Breast epithelium (tissue), 4 donors: ENCODE data around the gene CCL14. TPM values are rescaled to one million over a fixed set of nuclear protein-coding genes. Genes with fewer than 3 reads are reported as not detected.
A peak's percentile ranks its signal among the peaks of the same experiment; 100 is the strongest.

Source experiments
- DNase-seq, 2 donors: peaks; one replicate each; pipeline ENCODE4 v3.0.0-alpha.2; 2019; ENCODE audit warnings: low spot score in 2 of 2
- H3K27ac ChIP-seq, 2 donors: fragments of 200-600 bp; sonication (generic) in 1 of 2; one replicate each; pipeline ENCODE4 v1.5.1; 2016 to 2019; ENCODE audit warnings: mild to moderate bottlenecking in 1 of 2
- H3K27me3 ChIP-seq, 2 donors: fragments of 200-600 bp; sonication (generic) in 1 of 2; one replicate each; pipeline versions ENCODE4 v1.5.1 to v1.6.0; 2017 to 2019; ENCODE audit warnings: control low read depth in 1 of 2, mild to moderate bottlenecking in 1 of 2
- H3K36me3 ChIP-seq: fragments of 200-600 bp; one replicate; pipeline ENCODE4 v1.5.1; 2019
- H3K4me1 ChIP-seq, 2 donors: fragments of 200-600 bp; sonication (generic); one replicate each; pipeline ENCODE4 v1.5.1; 2016 to 2019; ENCODE audit warnings: control low read depth in 1 of 2
- H3K4me3 ChIP-seq, 3 donors: fragments of 200-600 bp; sonication (generic); 1 replicate in 2 of 3; 2 replicates in 1 of 3; pipeline ENCODE4 v1.5.1; 2016 to 2019; ENCODE audit warnings: mild to moderate bottlenecking in 3 of 3, moderate library complexity in 2 of 3
- H3K9me3 ChIP-seq, 2 donors: fragments of 200-600 bp; sonication (generic) in 1 of 2; one replicate each; pipeline ENCODE4 v1.5.1; 2016 to 2019; ENCODE audit warnings: control low read depth in 1 of 2
- CTCF ChIP-seq, 3 donors: fragments of 450-650 bp; IDR thresholded peaks; one replicate each; pipeline ENCODE4 v1.5.1; 2016 to 2017; ENCODE audit warnings: antibody characterized with exemption in 3 of 3, mild to moderate bottlenecking in 3 of 3, moderate library complexity in 3 of 3
- POLR2A ChIP-seq: fragments of 450-650 bp; IDR thresholded peaks from one replicate; pipeline ENCODE4 v1.6.1; 2016; ENCODE audit warnings: antibody characterized with exemption, mild to moderate bottlenecking, moderate library complexity
- POLR2AphosphoS5 ChIP-seq, 3 donors: sonication (generic); formaldehyde crosslinking; IDR thresholded peaks; one replicate each; pipeline ENCODE4 v1.6.1; 2017; ENCODE audit warnings: antibody characterized with exemption in 3 of 3
- intact Hi-C: fragments of 100-400 bp; cut with DNase I; formaldehyde crosslinking; loops from one replicate; pipeline ENCODE4 v1.15.1; 2023; ENCODE audit warnings: low total_unique reads
- total RNA-seq, 3 donors: library from RNA; depleted of rRNA; stranded (reverse); fragments of >200 nt; gene quantifications; one replicate each; pipeline ENCODE4 v1.1.0, GENCODE V29; 2016

Gene CCL14
- 10 to 100 TPM; 12.4 to 54.1 (median 31.5) TPM for total RNA-seq

- H3K36me3 ChIP-seq, result no peaks in the 10 kb centered on the region
- no peak for DNase-seq
- H3K9me3 ChIP-seq, result no peaks in the 10 kb centered on the region
- H3K4me3 ChIP-seq, result peak within 1 kb of the TSS; percentile 22 to 45 (median 28)
- TF ChIP-seq POLR2A, result no peak
- no peak for TF ChIP-seq POLR2AphosphoS5 (IDR thresholded peaks at IDR 0.05)
- no peak for TF ChIP-seq CTCF (IDR thresholded peaks at IDR 0.05)
- peak within 1 kb of the TSS; percentile 2 to 81 for H3K27ac ChIP-seq
- no peaks in the 10 kb centered on the region for H3K27me3 ChIP-seq
- no peaks in the 10 kb centered on the region for H3K4me1 ChIP-seq
- intact Hi-C loops, result no loop called here
Measured at GRCh38 chr17:35986643-35987042, at the start of gene CCL14. Gene CCL14, minus strand, starts transcription at chr17:35986729. Its CDS starts 80 bp downstream, at chr17:35986649.

GRCh38 chr17:36036235-36036634 is 49.7 kb upstream of the CCL14 start:
- H3K4me3 ChIP-seq, result no peak overlapping the region
- no peaks in the 10 kb centered on the region for H3K27me3 ChIP-seq
- intact Hi-C loops, result no loop called here
- no peak for DNase-seq
- no peaks in the 10 kb centered on the region for H3K36me3 ChIP-seq
- H3K4me1 ChIP-seq, result no peaks in the 10 kb centered on the region
- no peaks in the 10 kb centered on the region for H3K9me3 ChIP-seq
- H3K27ac ChIP-seq, result no peak overlapping the region
- TF ChIP-seq CTCF (IDR thresholded peaks at IDR 0.05) (no peak), POLR2A (no peak), POLR2AphosphoS5 (IDR thresholded peaks at IDR 0.05) (no peak)

- Histone ChIP-seq H3K4me1 (no peaks in the 10 kb centered on the region), H3K4me3 (no peak overlapping the region), H3K27me3 (no peaks in the 10 kb centered on the region), H3K9me3 (no peaks in the 10 kb centered on the region), H3K27ac (no peak overlapping the region), H3K36me3 (no peaks in the 10 kb centered on the region)
- DNase-seq, result no peak
- no peak for TF ChIP-seq POLR2AphosphoS5 (IDR thresholded peaks at IDR 0.05)
- no peak for TF ChIP-seq CTCF (IDR thresholded peaks at IDR 0.05)
- TF ChIP-seq POLR2A, result no peak
- intact Hi-C loops, result no loop called here
Measured at GRCh38 chr17:36034127-36034526, 47.6 kb upstream of the CCL14 start.

GRCh38 chr17:36030956-36031355 is 44.4 kb upstream of the CCL14 start:
- H3K27ac ChIP-seq, result no peak overlapping the region
- H3K27me3 ChIP-seq, result no peaks in the 10 kb centered on the region
- intact Hi-C loops, result no loop called here
- no peaks in the 10 kb centered on the region for H3K4me1 ChIP-seq
- DNase-seq, result no peak
- no peaks in the 10 kb centered on the region for H3K36me3 ChIP-seq
- no peaks in the 10 kb centered on the region for H3K9me3 ChIP-seq
- H3K4me3 ChIP-seq, result no peak overlapping the region
- TF ChIP-seq CTCF (IDR thresholded peaks at IDR 0.05), result no peak
- no peak for TF ChIP-seq POLR2AphosphoS5 (IDR thresholded peaks at IDR 0.05)
- no peak for TF ChIP-seq POLR2A

GRCh38 chr17:36027761-36028160 is 41.2 kb upstream of the CCL14 start:
- no peaks in the 10 kb centered on the region for H3K36me3 ChIP-seq
- no peaks in the 10 kb centered on the region for H3K9me3 ChIP-seq
- TF ChIP-seq POLR2A (no peak), CTCF (IDR thresholded peaks at IDR 0.05) (no peak), POLR2AphosphoS5 (IDR thresholded peaks at IDR 0.05) (no peak)
- H3K27ac ChIP-seq, result no peak overlapping the region
- H3K4me1 ChIP-seq, result no peaks in the 10 kb centered on the region
- H3K27me3 ChIP-seq, result no peaks in the 10 kb centered on the region
- DNase-seq, result no peak
- no peak overlapping the region for H3K4me3 ChIP-seq
- intact Hi-C loops, result no loop called here
